Measurements from ENCODE around the gene F7. TPM values are rescaled to one million over a fixed set of nuclear protein-coding genes. Genes with fewer than 3 reads are reported as not detected.

The F7 gene
- total and polyA plus RNA-seq, 4 donors: 0.04 to 0.26 (median 0.14) TPM

- ATAC-seq (ENCODE audit: insufficient read depth, low FRiP score): no peak
- H3K9me3 ChIP-seq (ENCODE audit: control insufficient read depth in 4 of 4, insufficient read depth in 3 of 4, low read length in 3 of 4): peaks cover 0 to 2% (median 0%) of the 10 kb centered on the region in 4 donors
- no peaks in the 10 kb centered on the region for H3K27me3 ChIP-seq (ENCODE audit: control insufficient read depth in 3 of 3, insufficient read depth in 3 of 3, low read length in 2 of 3)
- no peak for DNase-seq
- peaks cover 0 to 22% (median 1%) of the 10 kb centered on the region in 4 donors for H3K36me3 ChIP-seq (ENCODE audit: control insufficient read depth in 4 of 4, insufficient read depth in 4 of 4, low read length in 4 of 4)
- H3K4me1 ChIP-seq (ENCODE audit: control insufficient read depth in 5 of 5, insufficient read depth in 5 of 5, low read length in 5 of 5): no peaks in the 10 kb centered on the region
- TF ChIP-seq CTCF (IDR thresholded peaks at IDR 0.05; ENCODE audit: control extremely low read depth, extremely low read depth): no peak
- 89 to 92% methylated on average over 3 of the region's 3 CpGs for WGBS, 2 donors
- no peak overlapping the region for H3K9ac ChIP-seq (ENCODE audit: insufficient read depth in 1 of 2, low read length in 2 of 2)
- no peak overlapping the region for H3K27ac ChIP-seq (ENCODE audit: low read depth in 1 of 2, low read length in 1 of 2)
- no peak overlapping the region for H3K4me3 ChIP-seq
Measured at GRCh38 chr13:113072376-113072775, 33.2 kb upstream of the F7 start.

- no peak for ATAC-seq (ENCODE audit: insufficient read depth, low FRiP score)
- Histone ChIP-seq H3K27ac (ENCODE audit: low read depth in 1 of 2, low read length in 1 of 2) (no peak overlapping the region), H3K4me3 (no peak overlapping the region), H3K4me1 (ENCODE audit: control insufficient read depth in 5 of 5, insufficient read depth in 5 of 5, low read length in 5 of 5) (peaks cover 0 to 2% (median 0%) of the 10 kb centered on the region in 5 donors), H3K27me3 (ENCODE audit: control insufficient read depth in 3 of 3, insufficient read depth in 3 of 3, low read length in 2 of 3) (no peaks in the 10 kb centered on the region), H3K9ac (ENCODE audit: insufficient read depth in 1 of 2, low read length in 2 of 2) (no peak overlapping the region), H3K36me3 (ENCODE audit: control insufficient read depth in 4 of 4, insufficient read depth in 4 of 4, low read length in 4 of 4) (peaks cover 0 to 27% (median 1%) of the 10 kb centered on the region in 4 donors), H3K9me3 (ENCODE audit: control insufficient read depth in 4 of 4, insufficient read depth in 3 of 4, low read length in 3 of 4) (peaks cover 0 to 2% (median 0%) of the 10 kb centered on the region in 4 donors)
- no peak for DNase-seq
- no peak for TF ChIP-seq CTCF (IDR thresholded peaks at IDR 0.05; ENCODE audit: control extremely low read depth, extremely low read depth)
- WGBS, 2 donors: 91 to 94% methylated on average over 11 of the region's 11 CpGs
Measured at GRCh38 chr13:113073942-113074341, 31.6 kb upstream of the F7 start.

GRCh38 chr13:113074401-113074800 lies 31.2 kb upstream of the F7 start:
- ATAC-seq (ENCODE audit: insufficient read depth, low FRiP score) (no peak), DNase-seq (no peak)
- H3K4me1 ChIP-seq (ENCODE audit: control insufficient read depth in 5 of 5, insufficient read depth in 5 of 5, low read length in 5 of 5): peaks cover 0 to 5% (median 2%) of the 10 kb centered on the region in 5 donors
- no peak overlapping the region for H3K4me3 ChIP-seq
- no peak overlapping the region for H3K27ac ChIP-seq (ENCODE audit: low read depth in 1 of 2, low read length in 1 of 2)
- 90 to 95% methylated on average over 17 to 18 of the region's 18 CpGs for WGBS, 2 donors
- peaks cover 0 to 30% (median 1%) of the 10 kb centered on the region in 4 donors for H3K36me3 ChIP-seq (ENCODE audit: control insufficient read depth in 4 of 4, insufficient read depth in 4 of 4, low read length in 4 of 4)
- H3K9ac ChIP-seq (ENCODE audit: insufficient read depth in 1 of 2, low read length in 2 of 2): no peak overlapping the region
- no peak for TF ChIP-seq CTCF (IDR thresholded peaks at IDR 0.05; ENCODE audit: control extremely low read depth, extremely low read depth)
- peaks cover 0 to 2% (median 0%) of the 10 kb centered on the region in 4 donors for H3K9me3 ChIP-seq (ENCODE audit: control insufficient read depth in 4 of 4, insufficient read depth in 3 of 4, low read length in 3 of 4)
- H3K27me3 ChIP-seq (ENCODE audit: control insufficient read depth in 3 of 3, insufficient read depth in 3 of 3, low read length in 2 of 3): no peaks in the 10 kb centered on the region

GRCh38 chr13:113074876-113075275 lies 30.7 kb upstream of the F7 start:
- Histone ChIP-seq H3K4me1 (ENCODE audit: control insufficient read depth in 5 of 5, insufficient read depth in 5 of 5, low read length in 5 of 5) (peaks cover 0 to 5% (median 2%) of the 10 kb centered on the region in 5 donors), H3K27ac (ENCODE audit: low read depth in 1 of 2, low read length in 1 of 2) (no peak overlapping the region), H3K27me3 (ENCODE audit: control insufficient read depth in 3 of 3, insufficient read depth in 3 of 3, low read length in 2 of 3) (no peaks in the 10 kb centered on the region), H3K9ac (ENCODE audit: insufficient read depth in 1 of 2, low read length in 2 of 2) (no peak overlapping the region), H3K36me3 (ENCODE audit: control insufficient read depth in 4 of 4, insufficient read depth in 4 of 4, low read length in 4 of 4) (peaks cover 0 to 29% (median 1%) of the 10 kb centered on the region in 4 donors), H3K9me3 (ENCODE audit: control insufficient read depth in 4 of 4, insufficient read depth in 3 of 4, low read length in 3 of 4) (peaks cover 0 to 2% (median 0%) of the 10 kb centered on the region in 4 donors), H3K4me3 (no peak overlapping the region)
- WGBS, 2 donors: 94 to 97% methylated on average over 20 to 22 of the region's 22 CpGs
- DNase-seq (no peak), ATAC-seq (ENCODE audit: insufficient read depth, low FRiP score) (no peak)
- TF ChIP-seq CTCF (IDR thresholded peaks at IDR 0.05; ENCODE audit: control extremely low read depth, extremely low read depth): no peak
